Lower leg skin (tissue), 4 donors: ENCODE data around the gene PSME4. TPM values are rescaled to one million over a fixed set of nuclear protein-coding genes. Genes with fewer than 3 reads are reported as not detected.

ENCODE experiments used
- DNase-seq, 2 donors: peaks; one replicate each; pipeline ENCODE4 v3.0.0-alpha.2; 2019; ENCODE audit warnings: low spot score in 2 of 2
- H3K4me3 ChIP-seq: fragments of 200-600 bp; sonication (generic); 2 replicates; pipeline ENCODE4 v1.5.1; 2017; ENCODE audit warnings: mild to moderate bottlenecking, low read depth; ENCODE audit not compliant: poor library complexity, severe bottlenecking
- CTCF ChIP-seq, 3 donors: fragments of 450-650 bp; IDR thresholded peaks; one replicate each; pipeline ENCODE4 v1.5.1; 2016; ENCODE audit warnings: antibody characterized with exemption in 3 of 3, mild to moderate bottlenecking in 3 of 3, moderate library complexity in 2 of 3
- POLR2A ChIP-seq, 2 donors: fragments of 450-650 bp; IDR thresholded peaks; one replicate each; pipeline ENCODE4 v1.6.1; 2016 to 2017; ENCODE audit warnings: antibody characterized with exemption in 2 of 2, mild to moderate bottlenecking in 1 of 2, moderate library complexity in 1 of 2
- WGBS, 2 donors: methylation state at CpG; one replicate each; pipeline ENCODE4 v1.1.5; 2018; 5-methylcytosine and 5-hydroxymethylcytosine counted together
- intact Hi-C: fragments of 100-400 bp; cut with DNase I; formaldehyde crosslinking; loops from one replicate; pipeline ENCODE4 v1.15.0; 2023; ENCODE audit warnings: low total_unique reads
- total RNA-seq, 4 donors: library from RNA; depleted of rRNA; stranded (reverse); fragments of >200 nt; gene quantifications; one replicate each; pipeline ENCODE4 v1.1.0, GENCODE V29; 2016

Gene PSME4
- total RNA-seq, 4 donors from 2014 or later, result 29.7 to 42.2 (median 32.6) TPM

DNA sequence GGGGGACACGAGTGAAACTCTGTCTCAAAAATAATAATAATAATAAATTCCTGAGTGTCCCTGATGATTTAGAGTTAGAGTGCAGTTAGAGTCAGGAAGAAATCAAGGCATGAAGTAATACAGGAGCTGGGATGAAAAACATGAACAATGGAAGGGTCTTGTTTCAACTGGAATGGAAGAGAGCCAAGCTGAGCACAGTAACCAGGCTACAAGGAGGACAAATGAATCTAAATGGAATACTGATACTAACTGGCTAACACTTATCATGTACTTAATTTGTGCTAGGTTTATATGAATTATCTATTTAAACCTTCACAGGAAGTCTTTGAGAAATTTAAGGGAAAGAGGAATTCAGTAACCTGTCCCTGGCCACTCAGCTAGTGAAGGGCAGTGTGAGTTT lies 38.8 kb upstream of the PSME4 start:
- intact Hi-C loops, result no loop called here
- DNase-seq, result no peak
- H3K4me3 ChIP-seq, result no peak overlapping the region
- TF ChIP-seq CTCF (IDR thresholded peaks at IDR 0.05) (no peak), POLR2A (IDR thresholded peaks at IDR 0.05) (no peak)
- WGBS, 2 donors, result 69 to 74% methylated on average over 1 of the region's 1 CpG

DNA sequence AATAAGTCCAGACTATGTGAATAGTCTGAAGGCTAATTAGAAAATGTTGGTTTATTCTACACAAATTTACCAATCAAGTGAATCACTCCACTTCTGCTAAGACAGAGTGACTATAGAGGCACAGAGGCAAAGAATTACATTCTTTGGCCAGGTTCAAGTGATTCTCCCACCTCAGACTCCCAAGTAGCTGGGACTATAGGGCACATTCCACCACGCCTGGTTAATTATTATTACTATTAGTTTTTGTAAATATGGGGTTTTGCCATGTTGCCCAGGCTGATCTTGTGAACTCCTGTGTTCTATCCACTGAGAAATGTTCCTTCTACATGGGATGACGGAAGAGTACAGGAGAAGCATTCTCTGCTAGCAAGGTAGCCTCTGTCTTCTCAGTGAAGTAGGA lies 37.6 kb upstream of the PSME4 start:
- DNase-seq, result no peak
- WGBS, 2 donors, result 68 to 98% methylated on average over 2 of the region's 2 CpGs
- intact Hi-C loops, result no loop called here
- no peak for TF ChIP-seq POLR2A (IDR thresholded peaks at IDR 0.05)
- TF ChIP-seq CTCF (IDR thresholded peaks at IDR 0.05), result no peak
- no peak overlapping the region for H3K4me3 ChIP-seq

DNA sequence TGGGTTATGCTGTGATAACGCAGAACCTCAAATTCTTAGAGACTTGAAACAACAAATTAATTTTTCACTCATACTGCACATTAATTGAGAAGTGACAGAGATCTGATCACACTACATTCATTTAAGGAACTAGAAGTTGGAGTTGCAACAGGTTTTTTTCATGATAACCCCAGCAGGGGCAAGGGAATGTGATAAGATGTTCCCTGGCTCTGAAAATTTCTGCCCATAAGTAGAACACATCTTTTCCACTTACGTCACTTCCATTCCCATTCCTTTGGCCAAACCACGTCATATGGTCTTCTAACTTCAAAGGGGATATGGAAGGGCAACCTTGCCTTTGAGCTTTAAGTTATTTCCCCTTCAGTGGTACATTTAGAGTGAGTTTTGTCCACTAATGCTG lies 29.7 kb upstream of the PSME4 start:
- no peak overlapping the region for H3K4me3 ChIP-seq
- DNase-seq, result no peak
- 77 to 87% methylated on average over 3 of the region's 3 CpGs for WGBS, 2 donors
- no peak for TF ChIP-seq POLR2A (IDR thresholded peaks at IDR 0.05)
- TF ChIP-seq CTCF (IDR thresholded peaks at IDR 0.05), result no peak
- intact Hi-C loops, result no loop called here

DNA sequence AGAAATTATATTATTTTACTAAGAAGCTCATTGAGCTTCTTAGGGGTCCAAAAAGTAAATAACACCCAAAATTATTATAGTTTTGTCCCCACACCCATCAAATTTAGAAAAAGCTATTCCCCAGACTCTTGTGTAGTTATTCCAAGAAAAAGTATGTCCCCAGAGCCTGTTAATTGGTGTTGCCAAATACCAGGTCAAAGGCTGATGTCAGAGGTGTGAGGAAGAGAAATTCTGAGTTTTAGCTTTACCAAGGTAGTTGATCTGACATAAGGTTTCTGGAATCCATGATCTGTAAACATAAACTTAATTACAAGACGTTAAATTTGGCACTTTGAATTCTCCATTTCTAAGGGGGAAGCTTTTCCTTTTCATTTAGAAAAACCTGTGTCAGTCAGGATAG lies 29.3 kb upstream of the PSME4 start:
- intact Hi-C loops, result no loop called here
- TF ChIP-seq POLR2A (IDR thresholded peaks at IDR 0.05) (no peak), CTCF (IDR thresholded peaks at IDR 0.05) (no peak)
- H3K4me3 ChIP-seq, result no peak overlapping the region
- no peak for DNase-seq
- WGBS, 2 donors, result 71 to 73% methylated on average over 1 of the region's 1 CpG

DNA sequence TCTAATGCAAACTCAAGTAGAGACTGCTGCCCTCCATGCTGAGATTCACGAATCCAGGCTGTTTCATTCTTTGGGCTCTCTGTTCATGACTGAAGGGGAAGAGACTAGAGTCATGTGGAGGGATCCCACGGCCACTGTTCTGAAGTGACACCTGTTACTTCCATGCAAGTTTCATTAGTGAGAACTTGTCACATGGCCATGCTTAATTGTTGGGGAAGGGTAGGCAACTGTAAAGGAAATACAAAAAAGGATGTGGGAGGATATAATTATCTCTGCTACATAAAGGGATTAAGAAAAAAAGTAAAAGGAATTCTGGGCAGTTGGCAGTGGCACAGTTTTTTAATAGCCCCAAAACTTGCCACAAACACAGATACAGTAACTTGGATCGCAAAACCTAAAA lies 28.0 kb upstream of the PSME4 start:
- TF ChIP-seq POLR2A (IDR thresholded peaks at IDR 0.05) (no peak), CTCF (IDR thresholded peaks at IDR 0.05) (no peak)
- no peak for DNase-seq
- 78 to 81% methylated on average over 3 of the region's 3 CpGs for WGBS, 2 donors
- intact Hi-C loops, result no loop called here
- no peak overlapping the region for H3K4me3 ChIP-seq
